A549 (cell line): ENCODE measurements around the gene LIPE. TPM values are rescaled to one million over a fixed set of nuclear protein-coding genes. Genes with fewer than 3 reads are reported as not detected.

Experiments used
- ATAC-seq, 2 experiments: fragments of 200-7000 bp in 1 of 2; fragments of >200 bp in 1 of 2; cut with Nextera tagmentation in 1 of 2; cut with Tn5 transposase in 1 of 2; 3 replicates each; pipeline versions ENCODE4 v1.8.0 to v1.9.1; 2018 to 2020; ENCODE audit warnings: mild to moderate bottlenecking in 1 of 2, moderate library complexity in 1 of 2
- CTCF ChIA-PET: fragments of 300-600 bp; sonication (Branson Sonifier 250); formaldehyde crosslinking; extraction: SDS; loops from one replicate; lab custom pipeline; 2021; ENCODE audit warnings: antibody characterized with exemption, inconsistent platforms; lab: Yijun Ruan, JAX
- POLR2A ChIA-PET: fragments of 350-600 bp; formaldehyde crosslinking; extraction: SDS; loops from one replicate; lab custom pipeline; 2021; ENCODE audit warnings: antibody characterized with exemption, inconsistent platforms; lab: Yijun Ruan, JAX
- DNase-seq, 2 experiments: peaks; one replicate each; pipeline versions ENCODE4 v3.0.0 to v3.0.0-alpha.2; 2011 to 2016; ENCODE audit warnings: low read depth in 1 of 2, low spot score in 1 of 2
- FAIRE-seq: peaks from 2 replicates; lab custom pipeline; 2011; peaks lifted over from hg19 to GRCh38; lab: Jason Lieb, UNC
- H3K27ac ChIP-seq, 2 experiments: fragments of >200 bp; sonication (Bioruptor Twin); formaldehyde crosslinking; 3 replicates each; pipeline ENCODE4 v1.5.1; 2016 to 2017
- H3K4me1 ChIP-seq: fragments of >200 bp; sonication (Bioruptor Twin); formaldehyde crosslinking; 3 replicates; pipeline ENCODE4 v1.6.1; 2016
- H3K4me2 ChIP-seq: fragments of >200 bp; sonication (Bioruptor Twin); formaldehyde crosslinking; 3 replicates; pipeline ENCODE4 v1.6.1; 2016
- H3K4me3 ChIP-seq: fragments of >200 bp; sonication (Bioruptor Twin); formaldehyde crosslinking; 3 replicates; pipeline ENCODE4 v1.5.1; 2016
- H3K9me3 ChIP-seq: fragments of >200 bp; sonication (Bioruptor Twin); formaldehyde crosslinking; 3 replicates; pipeline ENCODE4 v1.6.1; 2016
- CEBPB ChIP-seq, 2 experiments: fragments of >200 bp in 1 of 2; sonication (Bioruptor Twin) in 1 of 2; formaldehyde crosslinking in 1 of 2; IDR thresholded peaks; 2 replicates each; pipeline ENCODE4 v1.6.1; 2012 to 2016
- EHF ChIP-seq: fragments of 250-450 bp; sonication (Bioruptor Pico); IDR thresholded peaks from 2 replicates; pipeline ENCODE4 v1.5.0; 2020; ENCODE audit warnings: mild to moderate bottlenecking
- EP300 ChIP-seq, 2 experiments: fragments of >200 bp; sonication (Bioruptor Twin); formaldehyde crosslinking; IDR thresholded peaks; 2 replicates in 1 of 2; 3 replicates in 1 of 2; pipeline ENCODE4 v1.6.1; 2016 to 2017
- FOSB ChIP-seq: fragments of 250-450 bp; sonication (Bioruptor Pico); IDR thresholded peaks from 2 replicates; pipeline ENCODE4 v1.5.0; 2020; ENCODE audit warnings: mild to moderate bottlenecking, moderate library complexity
- HDAC2 ChIP-seq: fragments of 200-600 bp; sonication (generic); IDR thresholded peaks from 2 replicates; pipeline ENCODE4 v1.6.1; 2016
- HEYL ChIP-seq: fragments of 250-450 bp; sonication (Bioruptor Pico); IDR thresholded peaks from 2 replicates; pipeline ENCODE4 v1.8.0; 2021; ENCODE audit warnings: mild to moderate bottlenecking, moderate library complexity
- HMGXB4 ChIP-seq: fragments of 250-450 bp; sonication (Bioruptor Pico); IDR thresholded peaks from 2 replicates; pipeline ENCODE4 v1.5.0; 2021; ENCODE audit warnings: mild to moderate bottlenecking, moderate library complexity, borderline replicate concordance
- JUN ChIP-seq, 2 experiments: fragments of >200 bp; sonication (Bioruptor Twin); formaldehyde crosslinking; IDR thresholded peaks; 2 replicates in 1 of 2; 3 replicates in 1 of 2; pipeline ENCODE4 v1.6.1; 2016 to 2017
- MYC ChIP-seq: IDR thresholded peaks from 2 replicates; pipeline ENCODE4 v1.6.1; 2012; ENCODE audit warnings: mild to moderate bottlenecking, inconsistent platforms, low read length, improper control_type of control experiment, borderline replicate concordance
- NPAS2 ChIP-seq: fragments of 250-450 bp; sonication (Bioruptor Pico); IDR thresholded peaks from 2 replicates; pipeline ENCODE4 v1.8.0; 2022; ENCODE audit warnings: mild to moderate bottlenecking, moderate library complexity, borderline replicate concordance
- REST ChIP-seq: fragments of 200-600 bp; sonication (generic); IDR thresholded peaks from 2 replicates; pipeline ENCODE4 v1.6.1; 2016; ENCODE audit warnings: antibody characterized with exemption, mild to moderate bottlenecking, moderate library complexity
- RFX5 ChIP-seq: fragments of 450-650 bp; IDR thresholded peaks from 2 replicates; pipeline ENCODE4 v1.7.1; 2014; ENCODE audit warnings: antibody characterized with exemption, mild to moderate bottlenecking, moderate library complexity
- RNF2 ChIP-seq: fragments of 200-600 bp; sonication (generic); IDR thresholded peaks from 2 replicates; pipeline ENCODE4 v1.6.1; 2016; ENCODE audit warnings: low read depth, mild to moderate bottlenecking, antibody characterized with exemption, moderate library complexity, borderline replicate concordance
- SMC3 ChIP-seq: fragments of >200 bp; sonication (Bioruptor Twin); formaldehyde crosslinking; IDR thresholded peaks from 3 replicates; pipeline ENCODE4 v1.6.1; 2018; ENCODE audit warnings: inconsistent platforms
- ZNF302 ChIP-seq: fragments of 250-450 bp; sonication (Bioruptor Pico); IDR thresholded peaks from 2 replicates; pipeline ENCODE4 v1.9.0; 2021; ENCODE audit warnings: inconsistent platforms, mild to moderate bottlenecking, moderate library complexity
- ZSCAN20 ChIP-seq: fragments of 250-450 bp; sonication (Bioruptor Pico); IDR thresholded peaks from 2 replicates; pipeline ENCODE4 v1.8.0; 2022; ENCODE audit warnings: mild to moderate bottlenecking, moderate library complexity
- WGBS: methylation state at CpG from one replicate; pipeline ENCODE4 v1.1.6; 2017; ENCODE audit errors: missing lambda C conversion rate; 5-methylcytosine and 5-hydroxymethylcytosine counted together
- polyA plus RNA-seq, 4 experiments: library from polyadenylated mRNA; depleted of rRNA in 3 of 4; stranded (reverse); fragments of >200 nt; fragmentation: RNase III in 1 of 4; extraction: RNeasy Plus Mini Kit Qiagen cat#74134 plus additional on column Dnase treatment in 1 of 4; gene quantifications; 2 replicates in 3 of 4; 3 replicates in 1 of 4; pipeline ENCODE4 v1.2.3, GENCODE V29; 2011 to 2017

Gene LIPE
- polyA plus RNA-seq, 2 of the 4 experiments (the other 2 are of a cell fraction) = 1.6 to 3.2 TPM

GRCh38 chr19:42433503-42434260, 6.5 kb upstream of the LIPE start (continued):
- TF ChIP-seq ZSCAN20 (CRISPR knock-in tag) (no peak), SMC3 (peak; percentile 74), HMGXB4 (CRISPR knock-in tag) (no peak), JUN (IDR thresholded peaks at IDR 0.05) (peak in 1 of 2 experiments; percentile 47; a peak in 1 of 5 replicates), RFX5 (no peak; the same call in 1 of the 2 replicates), RNF2 (no peak), NPAS2 (CRISPR knock-in tag) (no peak), ZNF302 (no peak)

- CTCF ChIA-PET = interaction anchor here (0.8 to 6.3 kb wide), 4 partner anchors 10 to 31 kb away, joined by 3 to 58 read pairs (median 25); no protein-coding TSS in a partner anchor
- no peak for DNase-seq
- 83% methylated on average over 1 of the region's 1 CpG for WGBS
- peak; percentile 67 for FAIRE-seq
- ATAC-seq = no peak
- Histone ChIP-seq H3K4me2 (no peak overlapping the region), H3K4me3 (no peak overlapping the region), H3K9me3 (no peaks in the 10 kb centered on the region), H3K4me1 (peaks cover 21% of the 10 kb centered on the region), H3K27ac (no peak overlapping the region)
- POLR2A ChIA-PET = no interaction called here
- TF ChIP-seq CEBPB (IDR thresholded peaks at IDR 0.05) (no peak), SMC3 (no peak), NPAS2 (CRISPR knock-in tag) (no peak), REST (no peak), HMGXB4 (CRISPR knock-in tag) (no peak), HDAC2 (no peak), ZNF302 (no peak), HEYL (CRISPR knock-in tag) (no peak), MYC (no peak), FOSB (CRISPR knock-in tag) (no peak), EHF (CRISPR knock-in tag) (no peak), EP300 (IDR thresholded peaks at IDR 0.05) (no peak), JUN (IDR thresholded peaks at IDR 0.05) (no peak)
Measured at GRCh38 chr19:42431486-42431885, 4.3 kb upstream of the LIPE start.
